Astrocyte (in vitro differentiated cells and primary cell): Measurements from ENCODE around the gene PIP4K2B. TPM values are rescaled to one million over a fixed set of nuclear protein-coding genes. Genes with fewer than 3 reads are reported as not detected.

Source experiments
- DNase-seq: peaks from one replicate; pipeline ENCODE4 v3.0.0-alpha.2; 2010; ENCODE audit warnings: low read depth
- FAIRE-seq: peaks from 2 replicates; lab custom pipeline; 2011; peaks lifted over from hg19 to GRCh38; lab: Jason Lieb, UNC
- H2AFZ ChIP-seq: 2 replicates; pipeline ENCODE4 v1.6.0; 2012; ENCODE audit warnings: low read depth, low read length, inconsistent platforms
- H3K27ac ChIP-seq: 2 replicates; pipeline ENCODE4 v1.5.1; 2011; ENCODE audit warnings: low read depth, low read length, inconsistent platforms
- H3K27me3 ChIP-seq: 2 replicates; pipeline ENCODE4 v1.6.0; 2011; ENCODE audit warnings: low read length, inconsistent platforms; ENCODE audit not compliant: insufficient read depth
- H3K36me3 ChIP-seq: 2 replicates; pipeline ENCODE4 v1.5.1; 2011; ENCODE audit warnings: low read length, inconsistent platforms; ENCODE audit not compliant: insufficient read depth
- H3K4me1 ChIP-seq: 2 replicates; pipeline ENCODE4 v1.5.1; 2011; ENCODE audit warnings: low read length, inconsistent platforms; ENCODE audit not compliant: insufficient read depth
- H3K4me2 ChIP-seq: 2 replicates; pipeline ENCODE4 v1.6.0; 2012; ENCODE audit warnings: low read length, inconsistent platforms
- H3K4me3 ChIP-seq: 2 replicates; pipeline ENCODE4 v1.5.1; 2011; ENCODE audit warnings: low read depth, mild to moderate bottlenecking, low read length, inconsistent platforms; ENCODE audit not compliant: insufficient read depth
- H3K79me2 ChIP-seq: 2 replicates; pipeline ENCODE4 v1.6.0; 2012; ENCODE audit warnings: mild to moderate bottlenecking, low read length, inconsistent platforms; ENCODE audit not compliant: insufficient read depth
- H3K9ac ChIP-seq: 2 replicates; pipeline ENCODE4 v1.6.0; 2012; ENCODE audit warnings: mild to moderate bottlenecking, low read length, inconsistent platforms
- H3K9me3 ChIP-seq: 2 replicates; pipeline ENCODE4 v1.5.1; 2012; ENCODE audit warnings: low read depth, mild to moderate bottlenecking, low read length, inconsistent platforms; ENCODE audit not compliant: insufficient read depth
- H4K20me1 ChIP-seq: 2 replicates; pipeline ENCODE4 v1.6.0; 2012; ENCODE audit warnings: low read length, inconsistent platforms; ENCODE audit not compliant: insufficient read depth
- H3K27ac Mint-ChIP-seq: one replicate; pipeline ENCODE4 v1.8.0; 2021; ENCODE audit warnings: mild to moderate bottlenecking, mixed read lengths; ENCODE audit not compliant: unreplicated experiment
- H3K27me3 Mint-ChIP-seq: one replicate; pipeline ENCODE4 v1.8.0; 2021; ENCODE audit warnings: low read depth, mixed read lengths; ENCODE audit not compliant: unreplicated experiment
- H3K36me3 Mint-ChIP-seq: one replicate; pipeline ENCODE4 v1.8.0; 2021; ENCODE audit warnings: low read depth, mixed read lengths; ENCODE audit not compliant: unreplicated experiment
- H3K4me1 Mint-ChIP-seq: one replicate; pipeline ENCODE4 v1.8.0; 2021; ENCODE audit warnings: low read depth, mixed read lengths; ENCODE audit not compliant: unreplicated experiment
- H3K4me3 Mint-ChIP-seq: one replicate; pipeline ENCODE4 v1.8.0; 2021; ENCODE audit warnings: mild to moderate bottlenecking, moderate library complexity, mixed read lengths; ENCODE audit not compliant: unreplicated experiment
- H3K9me3 Mint-ChIP-seq: one replicate; pipeline ENCODE4 v1.8.0; 2021; ENCODE audit warnings: mild to moderate bottlenecking, mixed read lengths; ENCODE audit not compliant: unreplicated experiment
- EZH2 ChIP-seq: IDR thresholded peaks from 2 replicates; pipeline ENCODE4 v1.6.1; 2012; ENCODE audit warnings: mild to moderate bottlenecking, low read length, inconsistent platforms; ENCODE audit not compliant: insufficient read depth
- total RNA-seq: library from RNA; stranded (reverse); gene quantifications from 2 replicates; pipeline ENCODE4 v1.2.1, GENCODE V29; 2021
- TF ChIP-seq, protein P1 (sequence below): IDR thresholded peaks from 2 replicates; pipeline ENCODE4 v1.5.1; 2011; ENCODE audit warnings: low read depth, mild to moderate bottlenecking, inconsistent platforms, low read length, moderate library complexity; ENCODE audit not compliant: insufficient read depth

Gene PIP4K2B
- total RNA-seq, 1 donor from 2014 or later = 58.2 TPM

DNA sequence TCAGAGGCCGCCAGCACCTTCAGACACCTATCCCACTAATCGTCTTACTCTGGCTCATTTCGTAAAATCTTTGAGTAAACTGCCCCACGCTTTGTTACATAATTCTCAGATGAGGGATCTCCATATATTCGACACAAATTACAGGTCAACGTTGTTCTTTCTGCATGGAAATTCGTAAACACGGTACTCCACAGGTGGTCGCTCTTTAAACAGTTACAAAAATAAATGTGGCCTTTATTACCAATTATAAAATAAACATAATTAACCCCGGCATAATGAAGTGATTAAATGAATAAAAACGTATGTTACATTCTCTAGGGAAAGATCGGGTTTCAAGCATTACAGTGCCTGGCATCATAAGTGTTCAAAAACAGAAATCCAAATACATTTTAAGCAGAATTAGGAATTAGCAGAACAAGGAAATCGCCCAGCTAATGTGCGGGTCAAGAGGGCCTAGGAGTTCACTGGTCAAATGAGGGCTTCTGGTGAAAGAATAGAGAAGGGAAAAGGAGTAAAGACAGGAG lies 943 bp upstream of the PIP4K2B start:
- Histone ChIP-seq H3K27ac (no peak overlapping the region), H3K9me3 (no peaks in the 10 kb centered on the region), H3K4me1 (peaks cover 22% of the 10 kb centered on the region), H2AFZ (no peak overlapping the region), H3K36me3 (peaks cover 27% of the 10 kb centered on the region), H3K79me2 (peaks cover 39% of the 10 kb centered on the region), H4K20me1 (peaks cover 36% of the 10 kb centered on the region), H3K9ac (peak overlapping the region; percentile 98), H3K4me2 (peak overlapping the region; percentile 83), H3K4me3 (peak overlapping the region; percentile 69), H3K27me3 (no peaks in the 10 kb centered on the region)
- DNase-seq = no peak
- peak overlapping the region; percentile 82 for H3K4me3 Mint-ChIP-seq
- H3K27ac Mint-ChIP-seq = peak overlapping the region; percentile 1
- H3K27me3 Mint-ChIP-seq = no peaks in the 10 kb centered on the region
- TF ChIP-seq EZH2 = no peak
- TF ChIP-seq, protein P1, sequence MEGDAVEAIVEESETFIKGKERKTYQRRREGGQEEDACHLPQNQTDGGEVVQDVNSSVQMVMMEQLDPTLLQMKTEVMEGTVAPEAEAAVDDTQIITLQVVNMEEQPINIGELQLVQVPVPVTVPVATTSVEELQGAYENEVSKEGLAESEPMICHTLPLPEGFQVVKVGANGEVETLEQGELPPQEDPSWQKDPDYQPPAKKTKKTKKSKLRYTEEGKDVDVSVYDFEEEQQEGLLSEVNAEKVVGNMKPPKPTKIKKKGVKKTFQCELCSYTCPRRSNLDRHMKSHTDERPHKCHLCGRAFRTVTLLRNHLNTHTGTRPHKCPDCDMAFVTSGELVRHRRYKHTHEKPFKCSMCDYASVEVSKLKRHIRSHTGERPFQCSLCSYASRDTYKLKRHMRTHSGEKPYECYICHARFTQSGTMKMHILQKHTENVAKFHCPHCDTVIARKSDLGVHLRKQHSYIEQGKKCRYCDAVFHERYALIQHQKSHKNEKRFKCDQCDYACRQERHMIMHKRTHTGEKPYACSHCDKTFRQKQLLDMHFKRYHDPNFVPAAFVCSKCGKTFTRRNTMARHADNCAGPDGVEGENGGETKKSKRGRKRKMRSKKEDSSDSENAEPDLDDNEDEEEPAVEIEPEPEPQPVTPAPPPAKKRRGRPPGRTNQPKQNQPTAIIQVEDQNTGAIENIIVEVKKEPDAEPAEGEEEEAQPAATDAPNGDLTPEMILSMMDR = no peak
- peaks cover 20% of the 10 kb centered on the region for H3K4me1 Mint-ChIP-seq
- no peak for FAIRE-seq
- peaks cover 15% of the 10 kb centered on the region for H3K36me3 Mint-ChIP-seq
- H3K9me3 Mint-ChIP-seq = no peaks in the 10 kb centered on the region

DNA sequence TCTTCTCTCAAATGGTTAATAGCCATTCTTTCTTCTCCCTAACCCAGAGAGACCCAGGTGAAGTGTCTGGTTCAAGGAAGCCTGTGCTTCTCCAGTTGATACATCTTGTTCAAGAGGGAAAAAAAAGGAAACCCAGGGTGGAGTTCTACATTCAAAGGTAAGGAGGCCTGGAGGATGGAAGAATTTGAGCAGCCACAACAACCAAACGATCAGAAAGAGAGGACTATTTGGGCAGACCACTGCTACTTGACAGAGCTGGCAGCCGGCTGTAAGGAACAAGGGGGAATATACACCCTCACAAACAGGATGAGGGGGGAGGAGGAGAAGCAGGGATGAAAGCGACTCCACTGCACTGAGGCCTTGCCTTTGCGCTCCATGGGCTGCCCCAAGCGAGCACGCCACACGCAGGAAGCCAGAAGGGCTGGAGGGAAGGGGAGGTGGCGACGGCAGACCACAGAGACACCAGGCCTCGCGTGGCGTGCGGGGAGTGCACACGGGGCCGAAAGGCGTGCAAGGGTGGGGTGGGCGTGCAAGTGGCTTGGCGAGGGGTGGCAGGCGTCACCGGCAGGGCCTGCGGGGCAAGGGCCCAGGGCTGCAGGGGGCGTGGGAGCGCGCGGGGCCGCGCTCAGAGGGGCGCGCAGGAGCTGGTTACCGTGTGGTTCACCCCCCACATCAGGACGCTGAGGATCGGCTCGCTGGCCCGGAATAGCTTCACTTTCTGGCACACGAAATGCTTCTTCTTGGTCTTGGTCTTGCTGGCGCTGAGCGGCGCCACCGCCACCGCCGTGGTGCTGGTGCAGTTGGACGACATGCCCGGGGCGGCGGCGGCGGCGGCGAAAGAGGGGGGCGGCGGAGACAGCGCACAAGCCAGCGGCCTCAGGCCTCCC lies 499 bp downstream of the PIP4K2B start:
- peaks cover 52% of the 10 kb centered on the region for H3K79me2 ChIP-seq
- H2AFZ ChIP-seq = peak overlapping the region; percentile 46
- no peaks in the 10 kb centered on the region for H3K27me3 ChIP-seq
- Mint-ChIP-seq H3K36me3 (peaks cover 10% of the 10 kb centered on the region), H3K27me3 (no peaks in the 10 kb centered on the region), H3K27ac (peak overlapping the region; percentile 87), H3K9me3 (no peaks in the 10 kb centered on the region), H3K4me1 (peaks cover 20% of the 10 kb centered on the region), H3K4me3 (peak overlapping the region; percentile 98)
- FAIRE-seq (no peak), DNase-seq (peak; percentile 44)
- H3K9ac ChIP-seq = peak overlapping the region; percentile 84
- H3K4me3 ChIP-seq = peak overlapping the region; percentile 81
- TF ChIP-seq, protein P1 = no peak
- TF ChIP-seq EZH2 = no peak
- peak overlapping the region; percentile 97 for H3K4me2 ChIP-seq
- H3K4me1 ChIP-seq = peaks cover 22% of the 10 kb centered on the region
- H3K27ac ChIP-seq = peak overlapping the region; percentile 57
- H3K9me3 ChIP-seq = no peaks in the 10 kb centered on the region
- H4K20me1 ChIP-seq = peaks cover 46% of the 10 kb centered on the region
- peaks cover 22% of the 10 kb centered on the region for H3K36me3 ChIP-seq
